Medulla oblongata (tissue), 1 donor: Measurements from ENCODE around the gene UBR2.
"Not testable (repeated sequence)": the region's sequence is repeated elsewhere in the genome, so short reads cannot be mapped to it uniquely, and the experiment has no call there.

Source experiments
- DNase-seq: peaks from one replicate; pipeline ENCODE4 v3.0.0-alpha.2; 2015; ENCODE audit errors: extremely low spot score

Gene UBR2

GRCh38 chr6:42726485-42727086 lies 162.8 kb downstream of the UBR2 start:
- peak; percentile 93 for DNase-seq

GRCh38 chr6:42727087-42727611 lies 163.3 kb downstream of the UBR2 start:
- peak; percentile 8 for DNase-seq

GRCh38 chr6:42727627-42728026 lies 163.8 kb downstream of the UBR2 start:
- DNase-seq: no peak

GRCh38 chr6:42729731-42730130 lies 165.9 kb downstream of the UBR2 start:
- no peak for DNase-seq

GRCh38 chr6:42733867-42734481 lies 170.1 kb downstream of the UBR2 start:
- DNase-seq: not testable (repeated sequence)

GRCh38 chr6:42735976-42736375 lies 172.1 kb downstream of the UBR2 start:
- DNase-seq: no peak

- DNase-seq: no peak
These were observed 176.9 kb downstream of the UBR2 start for GRCh38 chr6:42740725-42741124.

GRCh38 chr6:42742116-42742894 lies 178.5 kb downstream of the UBR2 start:
- no peak for DNase-seq
